UCSD-AML1 (cell line): ENCODE data around the gene NTNG1.

ENCODE experiments used
- DNase-seq: peaks from one replicate; lab custom pipeline; 2025; ENCODE audit not compliant: unreplicated experiment; lab: John Stamatoyannopoulos, UW

Gene NTNG1

GRCh38 chr1:107394301-107394700 is 253.5 kb downstream of the NTNG1 start:
- DNase-seq, result no peak

- DNase-seq, result no peak
Observed at GRCh38 chr1:107401704-107402103, 260.9 kb downstream of the NTNG1 start.

GRCh38 chr1:107404756-107405155 is 263.9 kb downstream of the NTNG1 start:
- no peak for DNase-seq

- no peak for DNase-seq
Observed at GRCh38 chr1:107405236-107405635, 264.4 kb downstream of the NTNG1 start.

- no peak for DNase-seq
Observed at GRCh38 chr1:107407011-107407410, 266.2 kb downstream of the NTNG1 start.

- DNase-seq, result no peak
Observed at GRCh38 chr1:107413546-107413945, 272.7 kb downstream of the NTNG1 start.

GRCh38 chr1:107413951-107414350 is 273.1 kb downstream of the NTNG1 start:
- DNase-seq, result no peak

- no peak for DNase-seq
Observed at GRCh38 chr1:107414550-107414949, 273.7 kb downstream of the NTNG1 start.

- DNase-seq, result no peak
Observed at GRCh38 chr1:107415241-107415640, 274.4 kb downstream of the NTNG1 start.

- no peak for DNase-seq
Observed at GRCh38 chr1:107419003-107419402, 278.2 kb downstream of the NTNG1 start.

- DNase-seq, result no peak
Observed at GRCh38 chr1:107422901-107423300, 282.1 kb downstream of the NTNG1 start.

GRCh38 chr1:107430540-107431228 is 289.8 kb downstream of the NTNG1 start:
- peak; percentile 12 for DNase-seq

- DNase-seq, result no peak
Observed at GRCh38 chr1:107432108-107432507, 291.3 kb downstream of the NTNG1 start.

- no peak for DNase-seq
Observed at GRCh38 chr1:107433068-107433467, 292.2 kb downstream of the NTNG1 start.

GRCh38 chr1:107433635-107434360 is 293.0 kb downstream of the NTNG1 start:
- no peak for DNase-seq

GRCh38 chr1:107434361-107434693 is 293.5 kb downstream of the NTNG1 start:
- DNase-seq, result no peak

GRCh38 chr1:107436552-107437241 is 295.9 kb downstream of the NTNG1 start:
- DNase-seq, result no peak

GRCh38 chr1:107439567-107439966 is 298.7 kb downstream of the NTNG1 start:
- DNase-seq, result no peak

GRCh38 chr1:107442551-107442950 is 301.7 kb downstream of the NTNG1 start:
- DNase-seq, result no peak

- DNase-seq, result no peak
Observed at GRCh38 chr1:107443027-107443426, 302.2 kb downstream of the NTNG1 start.

GRCh38 chr1:107443860-107444259 is 303.0 kb downstream of the NTNG1 start:
- no peak for DNase-seq

GRCh38 chr1:107444302-107444701 is 303.5 kb downstream of the NTNG1 start:
- no peak for DNase-seq
